ENCODE results near the gene ITIH3.

DNA sequence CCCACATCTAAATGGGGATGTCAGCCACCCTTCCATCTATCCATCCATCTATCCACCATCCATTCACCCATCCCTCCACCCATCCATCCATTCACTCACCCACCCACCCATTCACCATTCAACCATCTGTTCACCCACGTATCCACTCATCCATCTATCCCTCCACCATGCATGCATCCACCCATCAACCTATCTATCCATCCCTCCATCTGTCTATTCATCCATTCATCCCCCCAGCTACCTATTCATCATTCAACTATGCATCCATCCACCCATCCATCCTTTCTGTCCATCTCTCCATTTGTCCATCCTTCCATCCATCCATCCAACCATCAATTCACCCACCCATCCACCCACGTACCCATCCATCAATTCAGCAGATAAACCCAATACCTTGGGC lies 14.6 kb downstream of the ITIH3 start:
- TF ChIP-seq, protein P1, sequence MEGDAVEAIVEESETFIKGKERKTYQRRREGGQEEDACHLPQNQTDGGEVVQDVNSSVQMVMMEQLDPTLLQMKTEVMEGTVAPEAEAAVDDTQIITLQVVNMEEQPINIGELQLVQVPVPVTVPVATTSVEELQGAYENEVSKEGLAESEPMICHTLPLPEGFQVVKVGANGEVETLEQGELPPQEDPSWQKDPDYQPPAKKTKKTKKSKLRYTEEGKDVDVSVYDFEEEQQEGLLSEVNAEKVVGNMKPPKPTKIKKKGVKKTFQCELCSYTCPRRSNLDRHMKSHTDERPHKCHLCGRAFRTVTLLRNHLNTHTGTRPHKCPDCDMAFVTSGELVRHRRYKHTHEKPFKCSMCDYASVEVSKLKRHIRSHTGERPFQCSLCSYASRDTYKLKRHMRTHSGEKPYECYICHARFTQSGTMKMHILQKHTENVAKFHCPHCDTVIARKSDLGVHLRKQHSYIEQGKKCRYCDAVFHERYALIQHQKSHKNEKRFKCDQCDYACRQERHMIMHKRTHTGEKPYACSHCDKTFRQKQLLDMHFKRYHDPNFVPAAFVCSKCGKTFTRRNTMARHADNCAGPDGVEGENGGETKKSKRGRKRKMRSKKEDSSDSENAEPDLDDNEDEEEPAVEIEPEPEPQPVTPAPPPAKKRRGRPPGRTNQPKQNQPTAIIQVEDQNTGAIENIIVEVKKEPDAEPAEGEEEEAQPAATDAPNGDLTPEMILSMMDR (IDR thresholded peaks at IDR 0.05): no peak
- no peak for TF ChIP-seq ZNF396 (CRISPR knock-in tag; IDR thresholded peaks at IDR 0.05; ENCODE audit: borderline replicate concordance)
- TF ChIP-seq, protein P2, sequence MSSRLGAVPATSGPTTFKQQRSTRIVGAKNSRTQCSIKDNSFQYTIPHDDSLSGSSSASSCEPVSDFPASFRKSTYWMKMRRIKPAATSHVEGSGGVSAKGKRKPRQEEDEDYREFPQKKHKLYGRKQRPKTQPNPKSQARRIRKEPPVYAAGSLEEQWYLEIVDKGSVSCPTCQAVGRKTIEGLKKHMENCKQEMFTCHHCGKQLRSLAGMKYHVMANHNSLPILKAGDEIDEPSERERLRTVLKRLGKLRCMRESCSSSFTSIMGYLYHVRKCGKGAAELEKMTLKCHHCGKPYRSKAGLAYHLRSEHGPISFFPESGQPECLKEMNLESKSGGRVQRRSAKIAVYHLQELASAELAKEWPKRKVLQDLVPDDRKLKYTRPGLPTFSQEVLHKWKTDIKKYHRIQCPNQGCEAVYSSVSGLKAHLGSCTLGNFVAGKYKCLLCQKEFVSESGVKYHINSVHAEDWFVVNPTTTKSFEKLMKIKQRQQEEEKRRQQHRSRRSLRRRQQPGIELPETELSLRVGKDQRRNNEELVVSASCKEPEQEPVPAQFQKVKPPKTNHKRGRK (CRISPR knock-in tag; IDR thresholded peaks at IDR 0.05; ENCODE audit: borderline replicate concordance): no peak

Data from WTC11 (cell line).